HG03135 (cell line): ENCODE data around the gene SLC25A1.
"Not testable (repeated sequence)": the region's sequence is repeated elsewhere in the genome, so short reads cannot be mapped to it uniquely, and the experiment has no call there.

Source experiments
- ATAC-seq: cut with Tn5 transposase; IDR thresholded peaks from one replicate; pipeline ENCODE4 v1.9.1; 2021; ENCODE audit warnings: mild to moderate bottlenecking, moderate library complexity; ENCODE audit not compliant: unreplicated experiment

SLC25A1 gene

GRCh38 chr22:19206287-19206686, 27.8 kb upstream of the SLC25A1 start:
- no peak for ATAC-seq

- no peak for ATAC-seq
Measured at GRCh38 chr22:19204640-19205039, 26.1 kb upstream of the SLC25A1 start.

GRCh38 chr22:19203834-19204233, 25.3 kb upstream of the SLC25A1 start:
- no peak for ATAC-seq

- ATAC-seq = not testable (repeated sequence)
Measured at GRCh38 chr22:19202799-19203186, 24.3 kb upstream of the SLC25A1 start.

- ATAC-seq = no peak
Measured at GRCh38 chr22:19201869-19202798, 23.6 kb upstream of the SLC25A1 start.

- no peak for ATAC-seq
Measured at GRCh38 chr22:19201130-19201868, 22.8 kb upstream of the SLC25A1 start.

- no peak for ATAC-seq
Measured at GRCh38 chr22:19199479-19199878, 20.9 kb upstream of the SLC25A1 start.

- ATAC-seq = no peak
Measured at GRCh38 chr22:19197997-19198865, 19.7 kb upstream of the SLC25A1 start.

- no peak for ATAC-seq
Measured at GRCh38 chr22:19196841-19197612, 18.5 kb upstream of the SLC25A1 start.

GRCh38 chr22:19195796-19196731, 17.5 kb upstream of the SLC25A1 start:
- no peak for ATAC-seq

- no peak for ATAC-seq
Measured at GRCh38 chr22:19194766-19195536, 16.4 kb upstream of the SLC25A1 start.

GRCh38 chr22:19193879-19194278, 15.3 kb upstream of the SLC25A1 start:
- ATAC-seq = no peak

- no peak for ATAC-seq
Measured at GRCh38 chr22:19187716-19188563, 9.4 kb upstream of the SLC25A1 start.

- no peak for ATAC-seq
Measured at GRCh38 chr22:19184276-19184997, 5.9 kb upstream of the SLC25A1 start.

- ATAC-seq = no peak
Measured at GRCh38 chr22:19183216-19183615, 4.7 kb upstream of the SLC25A1 start.

GRCh38 chr22:19182472-19183157, 4.1 kb upstream of the SLC25A1 start:
- no peak for ATAC-seq
